GM18519 (cell line): ENCODE results near the gene UMAD1.

Experiments
- ATAC-seq: cut with Tn5 transposase; IDR thresholded peaks from one replicate; pipeline ENCODE4 v1.9.1; 2021; ENCODE audit warnings: mild to moderate bottlenecking, moderate library complexity; ENCODE audit not compliant: unreplicated experiment, low FRiP score

Gene UMAD1

GRCh38 chr7:7687800-7688199 is 47.2 kb downstream of the UMAD1 start:
- no peak for ATAC-seq

- no peak for ATAC-seq
These were observed 47.8 kb downstream of the UMAD1 start for GRCh38 chr7:7688310-7688709.

GRCh38 chr7:7688956-7689355 is 48.4 kb downstream of the UMAD1 start:
- no peak for ATAC-seq

- no peak for ATAC-seq
These were observed 53.3 kb downstream of the UMAD1 start for GRCh38 chr7:7693881-7694280.

- no peak for ATAC-seq
These were observed 54.0 kb downstream of the UMAD1 start for GRCh38 chr7:7694542-7694941.

GRCh38 chr7:7695111-7695817 is 54.7 kb downstream of the UMAD1 start:
- no peak for ATAC-seq

- no peak for ATAC-seq
These were observed 56.0 kb downstream of the UMAD1 start for GRCh38 chr7:7696458-7697119.

- no peak for ATAC-seq
These were observed 58.4 kb downstream of the UMAD1 start for GRCh38 chr7:7698930-7699329.

GRCh38 chr7:7699380-7699779 is 58.8 kb downstream of the UMAD1 start:
- no peak for ATAC-seq

GRCh38 chr7:7699970-7700369 is 59.4 kb downstream of the UMAD1 start:
- no peak for ATAC-seq

GRCh38 chr7:7701527-7701926 is 61.0 kb downstream of the UMAD1 start:
- ATAC-seq, result no peak

- no peak for ATAC-seq
These were observed 62.3 kb downstream of the UMAD1 start for GRCh38 chr7:7702826-7703225.

- no peak for ATAC-seq
These were observed 62.9 kb downstream of the UMAD1 start for GRCh38 chr7:7703427-7703826.

GRCh38 chr7:7704867-7705266 is 64.3 kb downstream of the UMAD1 start:
- ATAC-seq, result no peak

- no peak for ATAC-seq
These were observed 64.8 kb downstream of the UMAD1 start for GRCh38 chr7:7705318-7705717.

GRCh38 chr7:7706101-7706511 is 65.6 kb downstream of the UMAD1 start:
- ATAC-seq, result peak; percentile 59

- ATAC-seq, result peak; percentile 25
These were observed 66.1 kb downstream of the UMAD1 start for GRCh38 chr7:7706556-7707172.

GRCh38 chr7:7707246-7707645 is 66.7 kb downstream of the UMAD1 start:
- ATAC-seq, result no peak

GRCh38 chr7:7707806-7708205 is 67.3 kb downstream of the UMAD1 start:
- no peak for ATAC-seq

GRCh38 chr7:7709291-7709690 is 68.7 kb downstream of the UMAD1 start:
- ATAC-seq, result no peak

GRCh38 chr7:7710469-7710868 is 69.9 kb downstream of the UMAD1 start:
- ATAC-seq, result no peak

GRCh38 chr7:7713730-7714129 is 73.2 kb downstream of the UMAD1 start:
- ATAC-seq, result no peak
